Spleen (tissue), 11 donors: ENCODE data around the gene RELL1. TPM values are rescaled to one million over a fixed set of nuclear protein-coding genes. Genes with fewer than 3 reads are reported as not detected.

Experiments used
- DNase-seq: peaks from one replicate; pipeline ENCODE4 v3.0.0-alpha.2; 2020
- H3K27ac ChIP-seq, 8 donors: fragments of 200-600 bp; sonication (generic) in 7 of 8; 1 replicate in 4 of 8; 2 replicates in 4 of 8; pipeline versions ENCODE4 v1.5.0 to v1.8.0; 2016 to 2021; ENCODE audit warnings: inconsistent platforms in 4 of 8, mild to moderate bottlenecking in 4 of 8, moderate library complexity in 1 of 8
- H3K27me3 ChIP-seq, 7 donors: fragments of 200-600 bp; sonication (generic) in 6 of 7; replicated peaks in 1 of 7; 1 replicate in 4 of 7; 2 replicates in 3 of 7; pipeline versions ENCODE4 v1.5.0 to v1.8.0; 2016 to 2021; ENCODE audit warnings: inconsistent platforms in 3 of 7, mild to moderate bottlenecking in 1 of 7
- H3K36me3 ChIP-seq, 6 donors: fragments of 200-600 bp; sonication (generic) in 5 of 6; 1 replicate in 4 of 6; 2 replicates in 2 of 6; pipeline versions ENCODE4 v1.5.0 to v1.8.0; 2016 to 2021; ENCODE audit warnings: inconsistent platforms in 2 of 6
- H3K4me1 ChIP-seq, 6 donors: fragments of 200-600 bp; sonication (generic) in 5 of 6; 1 replicate in 3 of 6; 2 replicates in 3 of 6; pipeline versions ENCODE4 v1.5.0 to v1.8.0; 2016 to 2021; ENCODE audit warnings: inconsistent platforms in 3 of 6
- H3K4me3 ChIP-seq, 8 donors: fragments of 200-600 bp; sonication (generic) in 7 of 8; 1 replicate in 4 of 8; 2 replicates in 4 of 8; pipeline versions ENCODE4 v1.5.0 to v1.8.0; 2016 to 2021; ENCODE audit warnings: inconsistent platforms in 4 of 8, mild to moderate bottlenecking in 4 of 8, moderate library complexity in 2 of 8
- H3K9me3 ChIP-seq, 8 donors: fragments of 200-600 bp; sonication (generic) in 7 of 8; 1 replicate in 4 of 8; 2 replicates in 4 of 8; pipeline versions ENCODE4 v1.5.0 to v1.8.0; 2016 to 2021; ENCODE audit warnings: inconsistent platforms in 4 of 8
- CTCF ChIP-seq, 11 experiments: fragments of 200-600 bp in 7 of 11; fragments of 450-650 bp in 4 of 11; sonication (generic) in 4 of 11; IDR thresholded peaks in 8 of 11; conservative IDR thresholded peaks in 3 of 11; 1 replicate in 7 of 11; 2 replicates in 4 of 11; pipeline versions ENCODE4 v1.4.0 to v1.8.0; 2016 to 2021; ENCODE audit warnings: antibody characterized with exemption in 11 of 11, inconsistent platforms in 4 of 11, mild to moderate bottlenecking in 1 of 11
- POLR2A ChIP-seq, 3 donors: fragments of 450-650 bp; IDR thresholded peaks; one replicate each; pipeline ENCODE4 v1.5.1; 2017; ENCODE audit warnings: antibody characterized with exemption in 3 of 3, mild to moderate bottlenecking in 1 of 3
- POLR2AphosphoS5 ChIP-seq, 3 donors: sonication (generic); formaldehyde crosslinking; IDR thresholded peaks; one replicate each; pipeline ENCODE4 v1.5.1; 2017; ENCODE audit warnings: antibody characterized with exemption in 3 of 3
- WGBS, 5 donors: extraction: QIAGEN DNeasy Blood & Tissue Kit in 3 of 5; methylation state at CpG; one replicate each; pipeline versions ENCODE4 v1.1.5 to v1.1.7; 2013 to 2018; 5-methylcytosine and 5-hydroxymethylcytosine counted together
- intact Hi-C: fragments of 100-400 bp; cut with DNase I; formaldehyde crosslinking; loops from one replicate; pipeline ENCODE4 v1.15.0; 2023; ENCODE audit warnings: low total_unique reads
- polyA plus RNA-seq, 3 donors: library from polyadenylated mRNA; stranded (reverse); fragments of 200-250 nt; gene quantifications; one replicate each; pipeline ENCODE4 v1.2.1, GENCODE V29; 2013
- total RNA-seq, 7 donors: library from RNA; depleted of rRNA in 3 of 7; stranded (reverse); fragments of >200 nt in 3 of 7; fragmentation: NEBNext Ultra II Directional in 4 of 7; extraction: Animal tissue kit (Norgen Biotek cat#: 25700) in 4 of 7; gene quantifications; one replicate each; pipeline versions ENCODE4 v1.1.0 to v1.2.1, GENCODE V29; 2016 to 2021
- donor health status: healthy with polysubstance abuse.
- donor health status: DM: no; HTN: no; CAD: no; lungs with moderate emphysema.
- donor health status: DM: no; HTN: no; CAD: no.
- donor health status: Bipolar disorder and iron deficiency.
- donor health status: healthy.
- donor health status: DM: no; HTN: no; CAD: no.
- donor health status: DM: yes; HTN: yes; CAD: no.

Gene RELL1
- total and polyA plus RNA-seq, 10 donors = 0.59 to 70.4 (median 42.6) TPM

GRCh38 chr4:37721995-37722638, 35.9 kb upstream of the RELL1 start:
- no peak overlapping the region for H3K4me3 ChIP-seq
- WGBS, 5 donors = 79 to 94% (median 79%) methylated on average over 4 of the region's 4 CpGs
- TF ChIP-seq POLR2A (IDR thresholded peaks at IDR 0.05) (no peak), POLR2AphosphoS5 (IDR thresholded peaks at IDR 0.05) (no peak), CTCF (IDR thresholded peaks at IDR 0.05 in 8 of 11, conservative IDR thresholded peaks at IDR 0.05 in 3 of 11) (no peak)
- H3K27ac ChIP-seq = no peak overlapping the region
- H3K9me3 ChIP-seq = no peaks in the 10 kb centered on the region
- no peak for DNase-seq
- intact Hi-C loops = no loop called here
- no peaks in the 10 kb centered on the region for H3K27me3 ChIP-seq
- H3K4me1 ChIP-seq = no peaks in the 10 kb centered on the region
- H3K36me3 ChIP-seq = no peaks in the 10 kb centered on the region

GRCh38 chr4:37719021-37719420, 32.8 kb upstream of the RELL1 start:
- intact Hi-C loops = no loop called here
- Histone ChIP-seq H3K9me3 (no peaks in the 10 kb centered on the region), H3K27me3 (no peaks in the 10 kb centered on the region), H3K36me3 (no peaks in the 10 kb centered on the region), H3K4me3 (no peak overlapping the region), H3K4me1 (no peaks in the 10 kb centered on the region), H3K27ac (no peak overlapping the region)
- DNase-seq = no peak
- WGBS, 5 donors = 90 to 100% (median 96%) methylated on average over 1 of the region's 1 CpG
- TF ChIP-seq POLR2AphosphoS5 (IDR thresholded peaks at IDR 0.05) (no peak), CTCF (IDR thresholded peaks at IDR 0.05 in 8 of 11, conservative IDR thresholded peaks at IDR 0.05 in 3 of 11) (no peak), POLR2A (IDR thresholded peaks at IDR 0.05) (no peak)

- Histone ChIP-seq H3K36me3 (no peaks in the 10 kb centered on the region), H3K27ac (no peak overlapping the region), H3K27me3 (no peaks in the 10 kb centered on the region), H3K9me3 (no peaks in the 10 kb centered on the region), H3K4me3 (no peak overlapping the region), H3K4me1 (no peaks in the 10 kb centered on the region)
- no peak for DNase-seq
- 62 to 81% (median 78%) methylated on average over 4 of the region's 4 CpGs for WGBS, 5 donors
- TF ChIP-seq CTCF (IDR thresholded peaks at IDR 0.05 in 8 of 11, conservative IDR thresholded peaks at IDR 0.05 in 3 of 11) = no peak
- no peak for TF ChIP-seq POLR2AphosphoS5 (IDR thresholded peaks at IDR 0.05)
- no peak for TF ChIP-seq POLR2A (IDR thresholded peaks at IDR 0.05)
- intact Hi-C loops = no loop called here
These were observed 31.4 kb upstream of the RELL1 start for GRCh38 chr4:37717576-37717975.

- Histone ChIP-seq H3K27me3 (no peaks in the 10 kb centered on the region), H3K9me3 (no peaks in the 10 kb centered on the region), H3K36me3 (no peaks in the 10 kb centered on the region), H3K4me1 (no peaks in the 10 kb centered on the region), H3K27ac (no peak overlapping the region), H3K4me3 (no peak overlapping the region)
- intact Hi-C loops = no loop called here
- no peak for DNase-seq
- TF ChIP-seq CTCF (IDR thresholded peaks at IDR 0.05 in 8 of 11, conservative IDR thresholded peaks at IDR 0.05 in 3 of 11) (no peak), POLR2AphosphoS5 (IDR thresholded peaks at IDR 0.05) (no peak), POLR2A (IDR thresholded peaks at IDR 0.05) (no peak)
- WGBS, 5 donors = 62 to 78% (median 71%) methylated on average over 4 of the region's 4 CpGs
These were observed 29.8 kb upstream of the RELL1 start for GRCh38 chr4:37715889-37716402.
